Activated CD4-positive, CD25-positive, alpha-beta regulatory T cell treated with anti-CD3 and anti-CD28 coated beads, Interleukin-2, amount 50 U/mL, for 16 hours (primary cell): Measurements from ENCODE around the gene HIP1.
A peak's percentile ranks its signal among the peaks of the same experiment; 100 is the strongest.
"Not testable (repeated sequence)": the region's sequence is repeated elsewhere in the genome, so short reads cannot be mapped to it uniquely, and the experiment has no call there.

Source experiments
- DNase-seq: peaks from one replicate; pipeline ENCODE4 v3.0.0-alpha.2; 2020; ENCODE audit warnings: low read depth, low spot score

HIP1 gene

GRCh38 chr7:75738604-75738974, at the start of gene HIP1:
TSS of gene HIP1 (minus strand) at chr7:75738941. CDS start at chr7:75738920, 21 bp downstream.
- no peak for DNase-seq

GRCh38 chr7:75788154-75788847, 49.6 kb upstream of the HIP1 start:
- not testable (repeated sequence) for DNase-seq

GRCh38 chr7:75783058-75783457, 44.3 kb upstream of the HIP1 start:
- not testable (repeated sequence) for DNase-seq

- DNase-seq: not testable (repeated sequence)
Observed at GRCh38 chr7:75780647-75781273, 42.0 kb upstream of the HIP1 start.

GRCh38 chr7:75779516-75779915, 40.8 kb upstream of the HIP1 start:
- DNase-seq: not testable (repeated sequence)

GRCh38 chr7:75779035-75779434, 40.3 kb upstream of the HIP1 start:
- DNase-seq: not testable (repeated sequence)

GRCh38 chr7:75776295-75776971, 37.7 kb upstream of the HIP1 start:
- DNase-seq: peak; percentile 23

- not testable (repeated sequence) for DNase-seq
Observed at GRCh38 chr7:75773958-75774357, 35.2 kb upstream of the HIP1 start.

- DNase-seq: no peak
Observed at GRCh38 chr7:75772081-75773077, 33.6 kb upstream of the HIP1 start, which contains the start of gene CCL26. TSS of gene CCL26 (minus strand) at chr7:75772211. CDS start at chr7:75772176, 35 bp downstream.

- DNase-seq: no peak
Observed at GRCh38 chr7:75771224-75771623, 32.5 kb upstream of the HIP1 start.

GRCh38 chr7:75762350-75762917, 23.7 kb upstream of the HIP1 start:
- DNase-seq: no peak

- DNase-seq: not testable (repeated sequence)
Observed at GRCh38 chr7:75761801-75762200, 23.1 kb upstream of the HIP1 start.

GRCh38 chr7:75758491-75758890, 19.8 kb upstream of the HIP1 start:
- no peak for DNase-seq

GRCh38 chr7:75757860-75758259, 19.1 kb upstream of the HIP1 start:
- no peak for DNase-seq

GRCh38 chr7:75756991-75757676, 18.4 kb upstream of the HIP1 start:
- no peak for DNase-seq

- no peak for DNase-seq
Observed at GRCh38 chr7:75756206-75756990, 17.7 kb upstream of the HIP1 start.

GRCh38 chr7:75743455-75743859, 4.7 kb upstream of the HIP1 start:
- DNase-seq: no peak

- no peak for DNase-seq
Observed at GRCh38 chr7:75740846-75741497, 2.2 kb upstream of the HIP1 start.
